ENCODE measurements around the gene TECTA.

DNA sequence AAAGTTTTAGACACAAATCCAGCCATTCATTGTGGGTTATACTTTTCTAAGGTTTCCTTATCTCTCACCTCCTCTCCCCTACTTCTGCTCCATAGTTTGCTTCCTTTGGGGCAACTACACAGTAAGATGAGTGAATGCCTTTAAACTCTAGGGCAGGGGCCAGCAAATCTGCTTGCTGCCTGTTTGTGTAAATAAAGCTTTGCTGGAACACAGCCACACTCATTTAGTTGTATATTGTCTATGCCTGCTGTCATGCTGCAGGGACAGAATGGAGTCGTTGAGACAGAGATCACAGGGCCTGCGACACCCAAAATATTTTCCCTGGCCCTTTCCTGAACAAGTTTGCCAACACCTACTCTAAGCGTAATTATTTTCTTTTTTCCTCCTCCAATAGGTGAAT, 58.7 kb downstream of the TECTA start:
- TF ChIP-seq, protein P1, sequence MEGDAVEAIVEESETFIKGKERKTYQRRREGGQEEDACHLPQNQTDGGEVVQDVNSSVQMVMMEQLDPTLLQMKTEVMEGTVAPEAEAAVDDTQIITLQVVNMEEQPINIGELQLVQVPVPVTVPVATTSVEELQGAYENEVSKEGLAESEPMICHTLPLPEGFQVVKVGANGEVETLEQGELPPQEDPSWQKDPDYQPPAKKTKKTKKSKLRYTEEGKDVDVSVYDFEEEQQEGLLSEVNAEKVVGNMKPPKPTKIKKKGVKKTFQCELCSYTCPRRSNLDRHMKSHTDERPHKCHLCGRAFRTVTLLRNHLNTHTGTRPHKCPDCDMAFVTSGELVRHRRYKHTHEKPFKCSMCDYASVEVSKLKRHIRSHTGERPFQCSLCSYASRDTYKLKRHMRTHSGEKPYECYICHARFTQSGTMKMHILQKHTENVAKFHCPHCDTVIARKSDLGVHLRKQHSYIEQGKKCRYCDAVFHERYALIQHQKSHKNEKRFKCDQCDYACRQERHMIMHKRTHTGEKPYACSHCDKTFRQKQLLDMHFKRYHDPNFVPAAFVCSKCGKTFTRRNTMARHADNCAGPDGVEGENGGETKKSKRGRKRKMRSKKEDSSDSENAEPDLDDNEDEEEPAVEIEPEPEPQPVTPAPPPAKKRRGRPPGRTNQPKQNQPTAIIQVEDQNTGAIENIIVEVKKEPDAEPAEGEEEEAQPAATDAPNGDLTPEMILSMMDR (IDR thresholded peaks at IDR 0.05; ENCODE audit: low read length): no peak
- TF ChIP-seq EZH2phosphoT487 (IDR thresholded peaks at IDR 0.05; ENCODE audit: low read length): no peak
- TF ChIP-seq EZH2 (optimal IDR thresholded peaks at IDR 0.05; ENCODE audit: low read depth, low read length): no peak

Measured in MM.1S (cell line).